Small intestine (tissue), 4 donors: Measurements from ENCODE around the gene MT3. TPM values are rescaled to one million over a fixed set of nuclear protein-coding genes. Genes with fewer than 3 reads are reported as not detected.

Experiments used
- polyA plus RNA-seq, 4 donors: library from polyadenylated mRNA; stranded (reverse) in 3 of 4; unstranded in 1 of 4; fragments of 200-250 nt in 3 of 4; fragments of 120-200 nt in 1 of 4; gene quantifications; one replicate each; pipeline versions ENCODE4 v1.2.1 to v1.2.3, GENCODE V29; 2013
- donor health status: healthy with polysubstance abuse.
- donor health status: Bipolar disorder and iron deficiency.
- donor health status: healthy.

MT3 gene
- polyA plus RNA-seq, 4 donors = 0.72 to 5.4 TPM; not detected in 2

Other genes with a start within 250 kb of the MT3 start
- gene AMFR, start 164.0 kb upstream of the MT3 start, polyA plus RNA-seq = 10 to 100 TPM; 55.9 to 75.1 (median 64.8) TPM
- gene NUDT21, start 138.2 kb upstream of the MT3 start, polyA plus RNA-seq = 10 to 100 TPM; 27.5 to 92.4 (median 51.0) TPM
- 10 to 100 TPM in 2 of 4 donors, 1 to 10 TPM in 2; 5.9 to 30.2 (median 12.0) TPM for gene OGFOD1, start 138.0 kb upstream of the MT3 start, polyA plus RNA-seq
- 10 to 100 TPM; 14.3 to 32.1 (median 20.0) TPM for gene BBS2, start 69.5 kb upstream of the MT3 start, polyA plus RNA-seq
- gene MT4, start 24.5 kb upstream of the MT3 start, polyA plus RNA-seq = not detected
- 100 to 1,000 TPM; 133 to 464 (median 194) TPM for gene MT2A, start 19.1 kb downstream of the MT3 start, polyA plus RNA-seq
- 100 to 1,000 TPM in 2 of 4 donors, 10 to 100 TPM in 2; 75.0 to 194 (median 119) TPM for gene MT1E, start 36.3 kb downstream of the MT3 start, polyA plus RNA-seq
- gene MT1M, start 43.1 kb downstream of the MT3 start, polyA plus RNA-seq = 100 to 1,000 TPM in 1 of 4 donors, 10 to 100 TPM in 1, 1 to 10 TPM in 2; 3.5 to 106 (median 8.6) TPM
- gene MT1A, start 49.1 kb downstream of the MT3 start, polyA plus RNA-seq = 100 to 1,000 TPM in 1 of 4 donors, 10 to 100 TPM in 2, 1 to 10 TPM in 1; 1.3 to 240 (median 21.3) TPM
- gene MT1B, start 62.4 kb downstream of the MT3 start, polyA plus RNA-seq = not detected
- 100 to 1,000 TPM in 1 of 4 donors, 10 to 100 TPM in 3; 13.4 to 189 (median 29.1) TPM for gene MT1F, start 68.4 kb downstream of the MT3 start, polyA plus RNA-seq
- gene MT1G, start 78.5 kb downstream of the MT3 start, polyA plus RNA-seq = 1,000 to 10,000 TPM in 1 of 4 donors, 100 to 1,000 TPM in 3; 193 to 1,801 (median 342) TPM
- gene MT1H, start 80.3 kb downstream of the MT3 start, polyA plus RNA-seq = 100 to 1,000 TPM in 1 of 4 donors, 10 to 100 TPM in 2, 1 to 10 TPM in 1; 3.6 to 930 (median 62.8) TPM
- gene MT1X, start 92.9 kb downstream of the MT3 start, polyA plus RNA-seq = 100 to 1,000 TPM in 3 of 4 donors, 10 to 100 TPM in 1; 93.7 to 776 (median 195) TPM
- 10 to 100 TPM; 14.1 to 32.1 (median 22.3) TPM for gene NUP93, start 140.6 kb downstream of the MT3 start, polyA plus RNA-seq